ENCODE measurements around the gene DCLK3.

DCLK3 gene

DNA sequence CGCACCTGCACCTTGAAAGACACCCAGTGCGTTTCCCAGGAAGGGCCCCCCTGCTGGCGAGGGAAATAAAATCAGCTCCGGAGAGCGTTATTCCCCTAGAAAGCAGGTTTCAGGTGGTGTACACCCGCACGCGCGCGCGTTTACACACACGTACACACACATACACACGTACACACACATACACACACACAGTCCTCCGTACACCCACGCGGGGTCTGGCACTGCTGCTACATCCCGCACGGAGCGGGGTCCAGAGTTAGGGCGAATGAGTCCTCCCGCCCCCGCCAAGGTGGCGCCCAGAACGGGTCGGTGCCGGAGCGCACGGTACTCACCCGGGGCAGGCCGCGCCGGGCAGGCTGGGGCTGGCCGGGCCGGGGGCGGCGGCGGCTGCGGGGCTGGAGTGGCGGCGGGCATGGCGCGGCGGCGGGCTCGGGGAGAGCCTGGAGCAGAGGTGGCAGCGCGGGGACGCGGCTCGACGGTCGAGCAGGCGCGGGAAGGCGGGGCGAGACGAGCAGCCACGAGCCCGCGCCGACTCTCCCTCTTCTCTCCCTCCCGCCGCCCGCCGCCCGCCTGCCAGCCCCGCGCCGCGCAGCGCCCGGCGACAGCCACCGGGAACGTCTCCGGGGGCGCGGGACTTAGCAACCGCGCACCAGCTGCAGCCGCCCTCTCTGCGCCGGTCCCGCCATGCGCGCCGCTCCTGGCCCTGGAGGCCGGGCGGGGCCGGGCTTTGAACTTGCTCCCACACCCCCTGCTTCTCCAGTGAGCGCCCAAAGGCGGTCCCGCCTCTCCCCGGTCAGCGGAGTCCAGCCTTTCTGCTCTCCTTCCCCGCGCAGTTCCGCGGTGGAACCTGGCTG is at the start of gene DCLK3:
Gene DCLK3 (minus strand): TSS at position 704 of the 854 bp plus-strand sequence. CDS start 290 bp downstream, at position 414.
- DNase-seq = peak; percentile 40 to 62 (median 46)

- DNase-seq = no peak
These were observed 49.0 kb upstream of the DCLK3 start for GRCh38 chr3:36813305-36813704.

- DNase-seq = no peak
These were observed 47.9 kb upstream of the DCLK3 start for GRCh38 chr3:36812240-36812639.

- no peak for DNase-seq
These were observed 47.4 kb upstream of the DCLK3 start for GRCh38 chr3:36811768-36812167.

- peak; percentile 33 to 66 (median 42) for DNase-seq
These were observed 40.1 kb upstream of the DCLK3 start for GRCh38 chr3:36804295-36805055.

DNA sequence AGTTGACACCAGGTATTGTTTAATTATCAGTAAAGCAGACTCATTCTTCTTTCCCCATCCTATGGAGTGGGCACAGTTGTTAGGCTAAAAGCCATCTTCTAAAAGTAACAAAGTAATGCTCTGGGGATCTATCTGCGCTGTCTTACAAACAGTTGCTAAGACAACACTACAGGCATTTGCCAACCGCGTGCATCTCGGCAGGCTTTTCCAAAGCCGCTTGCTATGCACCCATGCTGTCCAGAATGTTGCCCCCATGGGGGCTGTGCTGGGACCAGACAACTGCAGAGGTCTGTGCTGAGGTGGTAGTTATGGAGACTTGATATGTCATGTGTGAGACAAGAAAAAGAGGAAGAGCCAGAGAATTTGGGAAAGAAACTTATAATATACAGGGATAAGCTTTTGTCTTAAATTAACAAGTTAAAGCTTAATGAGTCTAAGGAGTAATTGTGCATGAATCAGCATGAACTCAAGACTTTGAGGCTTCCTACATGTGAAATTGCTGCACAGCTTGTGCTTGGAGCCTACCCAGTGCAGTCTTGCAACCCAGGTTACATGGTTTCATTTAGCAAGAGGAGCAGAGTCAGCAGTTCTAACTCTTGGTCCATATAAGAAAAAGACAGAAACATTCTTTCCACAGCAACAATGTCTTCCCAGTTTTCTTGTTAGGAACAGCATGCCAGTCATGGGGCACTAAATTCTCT is 38.9 kb upstream of the DCLK3 start:
- no peak for DNase-seq

DNA sequence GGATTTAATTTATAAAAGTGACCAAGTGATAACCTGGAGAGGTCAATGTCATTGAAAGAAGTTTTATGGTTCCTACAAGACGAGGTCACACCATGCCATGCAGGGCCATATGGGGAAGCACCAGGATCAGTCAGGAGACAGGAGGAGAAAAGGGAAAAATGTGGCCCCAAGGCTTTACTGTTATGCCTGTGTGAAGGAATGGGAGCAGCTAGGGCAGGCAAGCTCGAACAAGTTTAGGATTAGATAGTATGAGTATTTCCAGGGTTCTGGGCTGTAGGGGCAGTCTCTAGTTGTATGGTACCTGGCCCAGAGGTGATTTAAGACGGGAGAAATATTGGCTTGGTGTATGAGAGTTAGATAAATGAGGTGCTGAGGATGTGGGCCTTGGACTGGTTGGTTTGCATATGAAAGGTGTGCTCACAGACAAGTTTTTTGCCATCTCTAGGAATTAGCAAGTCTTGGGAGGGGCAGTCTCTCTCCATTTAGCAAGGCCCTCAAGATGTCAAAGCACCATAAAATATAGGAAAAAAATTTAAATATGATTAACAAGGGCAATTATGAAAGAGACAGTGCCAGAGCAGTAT is 36.3 kb upstream of the DCLK3 start:
- DNase-seq = no peak

DNA sequence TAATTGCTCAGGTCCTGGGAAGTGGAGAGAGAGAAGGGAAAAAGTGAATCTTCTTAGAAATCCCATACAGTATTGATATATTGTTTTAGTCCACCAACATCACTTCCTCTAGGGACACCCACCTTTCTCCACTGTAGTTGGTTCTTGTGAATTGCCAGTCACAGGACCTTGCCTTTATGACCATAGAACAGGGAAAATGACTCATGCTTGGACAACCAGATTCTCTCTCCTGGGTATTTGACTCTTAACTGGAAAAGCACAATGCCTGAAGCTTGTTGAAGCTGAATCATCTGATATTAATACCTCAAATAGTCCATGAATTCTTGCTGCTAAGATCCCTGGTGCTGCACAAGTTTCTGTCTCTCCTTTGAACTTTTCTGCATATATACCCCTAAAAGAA is 32.5 kb upstream of the DCLK3 start:
- DNase-seq = peak in 2 of 3 donors; percentile 49 to 55

- DNase-seq = no peak
These were observed 31.8 kb upstream of the DCLK3 start for GRCh38 chr3:36796161-36796560.

DNA sequence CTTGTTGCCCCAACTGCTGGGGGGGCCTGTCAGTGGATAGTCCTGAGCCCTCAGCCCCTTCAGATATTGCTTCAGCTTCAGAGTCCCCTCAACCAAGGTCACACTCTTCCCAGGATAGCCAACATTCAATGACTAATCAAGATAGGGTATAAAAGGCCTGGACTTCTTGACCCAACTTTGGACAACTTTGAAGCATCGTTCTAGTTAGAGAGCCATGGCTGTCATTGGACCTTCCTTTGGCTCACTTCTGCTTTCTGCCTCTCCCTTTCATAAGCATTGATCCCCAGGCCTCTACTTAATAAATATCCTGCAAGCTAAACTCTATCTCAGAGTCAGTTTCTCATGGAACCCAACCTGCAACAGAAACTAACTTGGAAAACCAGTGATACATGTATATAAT is 31.3 kb upstream of the DCLK3 start:
- no peak for DNase-seq

- DNase-seq = peak in 1 of 3 donors; percentile 38
These were observed 28.0 kb upstream of the DCLK3 start for GRCh38 chr3:36792342-36792741.

DNA sequence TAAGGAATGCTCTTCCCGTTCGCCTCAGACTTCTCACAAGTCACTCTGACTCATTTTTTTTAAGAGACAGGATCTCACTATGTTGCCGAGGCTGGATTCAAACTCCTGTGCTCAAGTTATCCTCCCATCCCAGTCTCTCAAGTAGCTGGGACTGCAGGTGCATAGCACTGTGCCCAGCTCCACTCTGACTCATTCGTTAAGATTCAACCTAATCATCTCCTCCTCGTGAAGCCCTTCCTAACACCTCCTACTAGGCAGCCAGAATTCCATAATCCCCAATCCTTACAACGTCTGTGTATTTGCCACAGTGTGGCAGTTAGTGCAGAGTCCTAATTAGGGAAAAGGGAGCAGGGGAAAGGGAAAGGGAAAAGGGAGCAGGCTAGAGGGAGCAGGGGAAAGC is 26.4 kb upstream of the DCLK3 start:
- no peak for DNase-seq

DNA sequence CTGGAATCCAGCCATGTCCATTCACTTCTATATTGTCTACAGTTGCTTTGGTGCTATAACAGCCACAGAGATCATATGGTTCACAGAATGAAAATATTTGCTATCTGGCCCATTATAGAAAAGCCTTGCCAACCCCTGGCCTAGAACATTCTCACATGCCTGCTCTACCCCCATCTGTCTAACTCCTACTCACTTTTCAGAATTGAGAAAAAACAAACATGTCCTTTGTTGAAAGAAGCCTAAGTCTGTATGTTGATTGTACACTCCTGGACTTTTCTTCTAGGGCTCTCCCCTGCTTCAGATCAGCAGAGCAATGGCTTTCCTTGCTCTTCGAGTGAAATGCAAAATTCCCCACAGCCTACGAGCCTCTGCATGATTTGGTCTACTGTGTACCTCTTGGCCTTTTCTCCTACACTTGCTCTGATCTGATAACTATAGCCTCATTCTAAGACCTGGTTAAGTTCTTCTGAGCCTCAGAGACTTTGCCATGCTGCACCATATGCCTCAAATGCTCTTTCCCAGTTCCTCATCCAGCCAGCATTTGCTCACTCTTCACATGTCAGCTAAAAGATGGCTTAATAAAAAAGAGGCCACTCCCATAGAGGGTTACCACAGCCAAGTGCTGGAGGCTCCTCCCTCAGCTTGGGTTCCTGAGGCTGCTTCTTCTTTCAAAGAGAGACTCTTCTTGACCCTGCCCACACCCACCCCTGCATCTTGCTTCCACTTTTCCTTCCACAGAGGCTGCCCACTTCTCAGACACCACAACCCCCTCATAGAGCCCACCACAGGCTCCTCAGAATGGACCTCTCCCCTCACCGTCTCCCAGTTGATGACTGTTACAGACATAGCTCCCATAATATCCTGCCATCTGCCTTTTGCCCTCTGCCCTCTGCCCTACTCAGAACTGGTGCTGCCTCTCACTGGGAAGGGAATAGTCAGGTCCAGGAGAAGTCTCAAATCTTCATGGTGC is 22.9 kb upstream of the DCLK3 start:
- peak; percentile 80 to 89 (median 83) for DNase-seq

- peak in 2 of 3 donors; percentile 10 to 36 for DNase-seq
These were observed 19.8 kb upstream of the DCLK3 start for GRCh38 chr3:36784138-36784635.

DNA sequence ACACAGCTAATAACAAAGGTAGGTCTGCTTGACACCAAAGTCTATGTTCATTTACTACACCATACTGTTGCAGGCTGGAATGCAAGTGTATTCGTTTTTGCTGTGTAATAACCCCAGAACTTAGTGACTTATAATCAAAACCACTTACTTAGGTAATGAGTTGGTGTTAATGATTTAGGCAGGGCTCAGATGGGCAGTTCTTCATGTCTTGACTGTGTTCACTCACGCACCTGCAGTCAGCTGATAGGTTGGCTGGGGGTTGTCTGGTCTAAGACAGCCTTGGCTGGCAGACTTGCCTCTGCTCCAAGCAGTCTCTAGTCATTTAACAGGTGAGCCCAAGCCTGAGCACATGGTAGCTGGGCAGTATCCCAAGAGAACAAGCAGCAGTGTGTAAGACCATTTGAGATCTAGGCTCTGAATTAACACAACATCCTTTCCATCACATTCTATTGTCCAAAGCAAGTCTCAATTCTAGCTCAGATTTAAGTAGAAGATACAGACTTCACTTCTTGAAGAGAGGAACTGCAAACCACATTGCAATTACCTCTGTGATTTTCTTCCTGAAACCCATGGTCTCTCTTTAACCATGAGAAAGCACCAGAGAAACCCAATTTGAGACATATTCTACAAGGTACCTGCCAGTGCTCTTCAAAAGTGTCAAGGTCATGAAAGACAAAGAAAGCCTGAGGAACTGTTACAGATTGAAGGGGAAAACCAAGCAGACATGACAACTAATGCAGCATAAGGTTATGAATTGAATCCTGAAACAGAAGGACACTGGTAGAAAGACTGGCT is 13.3 kb upstream of the DCLK3 start:
- DNase-seq = no peak

- DNase-seq = peak; percentile 73 to 88 (median 82)
These were observed 12.1 kb upstream of the DCLK3 start for GRCh38 chr3:36776436-36776835.

DNA sequence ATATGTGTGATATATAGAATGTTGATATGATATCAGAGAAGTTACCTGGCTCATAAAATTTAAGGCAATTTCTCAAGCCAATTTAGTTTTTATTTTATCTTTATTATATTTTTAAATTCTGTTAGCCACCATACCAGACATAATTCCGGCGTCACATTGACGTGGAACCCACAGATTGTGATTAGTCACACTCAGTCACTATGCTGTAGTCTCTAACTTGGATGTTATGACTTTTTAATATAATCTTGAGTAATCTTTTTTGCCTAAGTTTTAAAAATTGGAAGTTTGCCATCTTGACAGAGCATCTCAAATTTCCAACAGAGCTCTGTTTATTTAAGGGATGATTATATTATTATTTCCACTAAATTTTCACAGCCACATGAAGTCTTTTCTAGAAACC is 9.7 kb upstream of the DCLK3 start:
- DNase-seq = no peak

DNA sequence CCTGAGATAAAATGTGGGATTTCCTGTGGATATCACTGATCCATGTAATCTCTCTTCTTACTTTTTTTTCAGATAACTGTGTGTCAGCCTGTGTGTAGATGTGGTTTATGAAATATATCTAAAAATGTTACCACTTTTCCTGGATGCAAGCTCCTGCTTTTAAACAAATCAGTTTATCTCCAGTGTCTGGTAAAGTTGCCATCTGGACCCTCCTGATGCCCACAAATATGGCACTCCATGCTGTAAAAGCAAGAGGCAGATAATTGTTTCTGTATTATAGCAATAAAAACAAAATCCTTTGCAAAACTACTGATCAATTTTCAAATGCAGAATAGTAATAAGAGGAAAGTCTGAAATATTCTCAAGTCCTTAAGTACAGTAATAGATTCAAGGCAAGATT is 7.6 kb upstream of the DCLK3 start:
- DNase-seq = no peak

DNA sequence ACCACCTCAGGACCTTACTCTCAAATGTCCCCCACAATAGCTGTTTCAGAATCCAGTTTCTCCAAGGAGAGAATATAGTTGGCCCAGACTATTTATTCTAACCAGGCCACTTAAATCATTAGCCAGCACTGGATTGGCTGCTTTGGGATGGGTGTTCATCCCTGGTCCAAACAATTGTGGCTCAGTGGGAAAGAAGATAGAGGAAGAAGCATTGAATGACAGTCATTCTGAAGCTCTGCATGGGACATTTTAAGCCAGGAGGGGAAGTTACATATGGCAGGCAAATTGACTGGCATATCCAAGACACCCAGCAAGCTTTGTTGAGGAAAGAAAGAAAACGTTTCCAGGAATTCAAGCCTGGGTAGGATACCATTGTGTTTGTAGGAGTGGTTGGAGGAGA is 5.6 kb upstream of the DCLK3 start:
- no peak for DNase-seq

DNA sequence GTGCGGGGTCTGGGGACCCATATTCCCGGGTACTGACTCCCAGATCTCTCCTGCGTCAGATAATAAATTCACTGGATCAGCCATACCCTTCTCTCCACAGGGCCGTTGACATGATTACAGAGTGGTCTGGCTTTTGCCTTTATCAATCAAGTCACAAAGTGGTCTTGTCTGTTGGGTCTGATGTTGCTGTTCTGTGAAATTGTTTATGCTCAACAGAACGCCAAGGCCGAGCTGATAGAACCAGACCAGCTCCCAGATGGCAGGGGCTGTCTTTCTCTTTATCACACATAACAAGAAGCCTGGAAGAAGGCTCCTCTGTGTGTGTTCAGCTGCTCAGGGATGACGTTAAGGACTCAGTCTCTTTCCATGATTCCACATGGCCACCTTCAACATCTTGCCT is 751 bp upstream of the DCLK3 start:
- no peak for DNase-seq

- no peak for DNase-seq
These were observed 318 bp upstream of the DCLK3 start for GRCh38 chr3:36764704-36765038.

All from suppressor macrophage treated with lipopolysaccharide for 1 hour (primary cell).